Activated CD4-positive, alpha-beta T cell treated with anti-CD3 and anti-CD28 coated beads, Interleukin-2, amount 10 ng/mL, durations not matched to agents 7 days and 5 days (primary cell): Measurements from ENCODE around the gene WDFY2. TPM values are rescaled to one million over a fixed set of nuclear protein-coding genes. Genes with fewer than 3 reads are reported as not detected.

ENCODE experiments used
- CTCF ChIA-PET: fragments of 350-600 bp; sonication (Branson Sonifier 250); formaldehyde crosslinking; loops from one replicate; lab custom pipeline; 2021; ENCODE audit warnings: antibody characterized with exemption; lab: Charles Lee
- POLR2A ChIA-PET: fragments of 350-600 bp; sonication (Branson Sonifier 250); formaldehyde crosslinking; loops from one replicate; lab custom pipeline; 2021; ENCODE audit warnings: antibody characterized with exemption; lab: Charles Lee
- DNase-seq: peaks from one replicate; pipeline ENCODE4 v3.0.0-alpha.2; 2020
- H3K27ac Mint-ChIP-seq: one replicate; pipeline ENCODE4 v1.8.0; 2021; ENCODE audit warnings: mild to moderate bottlenecking, moderate library complexity, mixed read lengths
- H3K27me3 Mint-ChIP-seq: one replicate; pipeline ENCODE4 v1.8.0; 2021; ENCODE audit warnings: mixed read lengths
- H3K36me3 Mint-ChIP-seq: one replicate; pipeline ENCODE4 v1.8.0; 2021; ENCODE audit warnings: low read depth, mixed read lengths
- H3K4me1 Mint-ChIP-seq: one replicate; pipeline ENCODE4 v1.8.0; 2021; ENCODE audit warnings: mixed read lengths
- H3K4me3 Mint-ChIP-seq: one replicate; pipeline ENCODE4 v1.8.0; 2021; ENCODE audit warnings: mild to moderate bottlenecking, moderate library complexity, mixed read lengths
- H3K9me3 Mint-ChIP-seq: one replicate; pipeline ENCODE4 v1.8.0; 2021; ENCODE audit warnings: mixed read lengths
- total RNA-seq, 2 experiments: library from RNA; stranded (reverse); gene quantifications; one replicate each; pipeline ENCODE4 v1.2.3, GENCODE V29; 2021

WDFY2 gene
- total RNA-seq, 2 experiments from 2014 or later, result 10.9 to 12.6 TPM

GRCh38 chr13:51613535-51613934, 29.3 kb downstream of the WDFY2 start:
- no peak overlapping the region for H3K4me3 Mint-ChIP-seq
- peaks cover 9% of the 10 kb centered on the region for H3K4me1 Mint-ChIP-seq
- POLR2A ChIA-PET, result no interaction called here
- H3K27me3 Mint-ChIP-seq, result no peaks in the 10 kb centered on the region
- no peaks in the 10 kb centered on the region for H3K9me3 Mint-ChIP-seq
- no peaks in the 10 kb centered on the region for H3K36me3 Mint-ChIP-seq
- no peak for DNase-seq
- CTCF ChIA-PET, result interaction anchor here (0.6 to 2.0 kb wide), 6 partner anchors 10 to 836 kb away, joined by 3 to 6 read pairs (median 4); no protein-coding TSS in a partner anchor
- H3K27ac Mint-ChIP-seq, result no peak overlapping the region

DNA sequence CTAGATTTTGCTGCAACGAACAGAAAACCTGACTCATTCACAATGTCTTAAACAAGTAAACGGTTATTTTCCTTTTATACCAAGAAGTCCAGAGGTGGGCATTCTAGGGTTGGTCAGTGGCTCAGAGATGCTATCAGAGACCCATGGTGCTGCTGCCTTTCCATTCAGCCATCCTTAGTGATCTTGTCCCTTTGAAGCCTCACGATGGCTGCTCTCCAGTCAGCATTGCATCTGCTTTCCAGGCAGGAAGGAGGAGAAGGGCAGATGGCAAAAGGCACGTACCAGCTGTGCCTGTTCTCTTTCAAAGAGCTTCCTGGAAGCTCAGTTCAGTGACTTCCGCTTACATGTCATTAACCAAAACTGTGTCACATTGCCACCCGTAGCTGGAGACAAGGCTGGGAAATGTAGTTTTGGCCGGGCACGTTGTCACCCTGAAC, 30.1 kb downstream of the WDFY2 start:
- Mint-ChIP-seq H3K4me1 (peaks cover 11% of the 10 kb centered on the region), H3K36me3 (no peaks in the 10 kb centered on the region), H3K27me3 (no peaks in the 10 kb centered on the region), H3K27ac (peak overlapping the region; percentile 91), H3K9me3 (no peaks in the 10 kb centered on the region), H3K4me3 (peak overlapping the region; percentile 65)
- DNase-seq, result peak; percentile 66
- ChIA-PET POLR2A (interaction anchor here (0.5 to 0.6 kb wide), 2 partner anchors 17 to 73 kb away, joined by 5 to 7 read pairs; no protein-coding TSS in a partner anchor), CTCF (interaction anchor here (0.6 to 2.0 kb wide), 5 partner anchors 9 to 541 kb away, joined by 3 to 6 read pairs (median 5); no protein-coding TSS in a partner anchor)

DNA sequence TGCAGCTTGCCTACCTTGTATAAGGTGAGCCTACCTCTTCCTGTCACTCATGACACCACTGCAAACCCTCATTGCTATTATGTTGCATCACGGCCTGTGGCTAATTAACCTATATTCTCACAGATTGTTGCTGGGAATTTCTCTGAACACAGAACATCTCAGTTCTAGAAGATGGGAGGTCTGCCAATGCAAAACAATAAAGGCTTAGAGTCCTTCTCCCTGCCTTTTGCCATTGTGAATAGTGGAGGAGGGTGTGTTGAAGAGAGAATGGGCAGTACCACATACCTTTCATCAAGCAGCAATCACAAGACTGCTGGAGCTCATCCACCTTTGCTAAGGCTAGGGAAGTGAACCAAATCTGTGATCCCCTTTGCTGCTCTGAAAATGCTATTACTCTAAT, 34.4 kb downstream of the WDFY2 start:
- no peak for DNase-seq
- H3K4me3 Mint-ChIP-seq, result no peak overlapping the region
- no peaks in the 10 kb centered on the region for H3K36me3 Mint-ChIP-seq
- H3K27me3 Mint-ChIP-seq, result no peaks in the 10 kb centered on the region
- POLR2A ChIA-PET, result no interaction called here
- H3K4me1 Mint-ChIP-seq, result peaks cover 24% of the 10 kb centered on the region
- H3K27ac Mint-ChIP-seq, result no peak overlapping the region
- CTCF ChIA-PET, result no interaction called here
- H3K9me3 Mint-ChIP-seq, result no peaks in the 10 kb centered on the region

DNA sequence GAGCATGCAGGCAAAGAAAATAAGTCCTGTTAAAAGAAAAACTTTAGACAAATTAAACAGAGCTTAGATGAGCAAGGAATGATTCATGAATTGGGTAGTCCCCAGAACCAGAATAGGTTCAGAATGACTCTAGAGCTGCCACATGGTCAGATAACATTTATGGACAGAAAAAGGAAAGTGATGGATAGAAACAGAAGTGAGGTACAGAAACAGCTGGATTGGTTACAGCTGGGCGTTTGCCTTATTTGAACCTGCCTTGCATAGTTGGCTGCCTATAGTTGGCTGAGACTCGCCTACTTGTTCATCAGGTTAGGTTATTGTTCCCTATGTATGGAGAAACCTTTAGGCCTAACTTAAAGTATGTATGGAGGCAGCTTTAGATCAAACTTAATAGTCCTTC, 35.4 kb downstream of the WDFY2 start:
- no peak for DNase-seq
- Mint-ChIP-seq H3K27me3 (no peaks in the 10 kb centered on the region), H3K36me3 (no peaks in the 10 kb centered on the region), H3K4me1 (peaks cover 22% of the 10 kb centered on the region), H3K4me3 (no peak overlapping the region), H3K27ac (no peak overlapping the region), H3K9me3 (no peaks in the 10 kb centered on the region)
- ChIA-PET POLR2A (no interaction called here), CTCF (no interaction called here)

GRCh38 chr13:51620165-51620983, 36.1 kb downstream of the WDFY2 start:
- no peaks in the 10 kb centered on the region for H3K27me3 Mint-ChIP-seq
- POLR2A ChIA-PET, result no interaction called here
- H3K27ac Mint-ChIP-seq, result no peak overlapping the region
- CTCF ChIA-PET, result no interaction called here
- no peak overlapping the region for H3K4me3 Mint-ChIP-seq
- peaks cover 19% of the 10 kb centered on the region for H3K4me1 Mint-ChIP-seq
- no peak for DNase-seq
- no peaks in the 10 kb centered on the region for H3K9me3 Mint-ChIP-seq
- H3K36me3 Mint-ChIP-seq, result no peaks in the 10 kb centered on the region

- H3K4me1 Mint-ChIP-seq, result peaks cover 19% of the 10 kb centered on the region
- CTCF ChIA-PET, result interaction anchor here (0.7 kb wide), 1 partner anchor 9 kb away, joined by 3 read pairs; no protein-coding TSS in a partner anchor
Measured at GRCh38 chr13:51621602-51622001, 37.3 kb downstream of the WDFY2 start.

GRCh38 chr13:51623473-51623872, 39.2 kb downstream of the WDFY2 start:
- DNase-seq, result no peak
- ChIA-PET CTCF (interaction anchor here (0.6 to 1.8 kb wide), 2 partner anchors 9 to 136 kb away, joined by 3 to 6 read pairs; no protein-coding TSS in a partner anchor), POLR2A (interaction anchor here (0.6 kb wide), 1 partner anchor 11 kb away, joined by 3 read pairs; no protein-coding TSS in a partner anchor)
- Mint-ChIP-seq H3K36me3 (no peaks in the 10 kb centered on the region), H3K4me1 (peaks cover 19% of the 10 kb centered on the region), H3K4me3 (no peak overlapping the region), H3K27ac (no peak overlapping the region), H3K27me3 (no peaks in the 10 kb centered on the region), H3K9me3 (no peaks in the 10 kb centered on the region)

More at GRCh38 chr13:51621602-51622001, 37.3 kb downstream of the WDFY2 start:
- H3K4me3 Mint-ChIP-seq, result no peak overlapping the region
- no peaks in the 10 kb centered on the region for H3K36me3 Mint-ChIP-seq
- H3K27me3 Mint-ChIP-seq, result no peaks in the 10 kb centered on the region
- no peak overlapping the region for H3K27ac Mint-ChIP-seq
- POLR2A ChIA-PET, result no interaction called here
- DNase-seq, result no peak
- no peaks in the 10 kb centered on the region for H3K9me3 Mint-ChIP-seq

DNA sequence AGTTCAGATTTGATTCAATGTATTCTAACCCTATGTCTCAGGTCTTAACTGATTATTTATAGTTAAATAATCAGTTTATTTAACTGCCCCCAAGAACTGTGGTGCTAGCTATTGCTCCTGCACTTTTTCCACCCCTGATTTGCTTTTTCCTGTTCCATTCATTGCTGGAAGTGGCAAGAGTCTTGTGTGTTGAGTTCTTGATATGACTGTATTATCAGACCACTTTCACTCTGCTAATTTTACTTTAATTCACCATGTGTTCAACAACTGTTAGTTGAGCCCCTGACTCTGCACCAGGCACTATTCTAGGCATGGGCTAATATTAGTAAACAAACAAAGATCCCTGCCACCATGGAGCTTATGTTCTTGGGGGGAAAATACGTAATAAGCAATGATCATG, 39.9 kb downstream of the WDFY2 start:
- Mint-ChIP-seq H3K4me3 (no peak overlapping the region), H3K27me3 (no peaks in the 10 kb centered on the region), H3K27ac (no peak overlapping the region), H3K4me1 (peaks cover 17% of the 10 kb centered on the region), H3K36me3 (no peaks in the 10 kb centered on the region), H3K9me3 (no peaks in the 10 kb centered on the region)
- ChIA-PET CTCF (interaction anchor here (1.8 kb wide), 1 partner anchor 10 kb away, joined by 6 read pairs; no protein-coding TSS in a partner anchor), POLR2A (no interaction called here)
- no peak for DNase-seq

DNA sequence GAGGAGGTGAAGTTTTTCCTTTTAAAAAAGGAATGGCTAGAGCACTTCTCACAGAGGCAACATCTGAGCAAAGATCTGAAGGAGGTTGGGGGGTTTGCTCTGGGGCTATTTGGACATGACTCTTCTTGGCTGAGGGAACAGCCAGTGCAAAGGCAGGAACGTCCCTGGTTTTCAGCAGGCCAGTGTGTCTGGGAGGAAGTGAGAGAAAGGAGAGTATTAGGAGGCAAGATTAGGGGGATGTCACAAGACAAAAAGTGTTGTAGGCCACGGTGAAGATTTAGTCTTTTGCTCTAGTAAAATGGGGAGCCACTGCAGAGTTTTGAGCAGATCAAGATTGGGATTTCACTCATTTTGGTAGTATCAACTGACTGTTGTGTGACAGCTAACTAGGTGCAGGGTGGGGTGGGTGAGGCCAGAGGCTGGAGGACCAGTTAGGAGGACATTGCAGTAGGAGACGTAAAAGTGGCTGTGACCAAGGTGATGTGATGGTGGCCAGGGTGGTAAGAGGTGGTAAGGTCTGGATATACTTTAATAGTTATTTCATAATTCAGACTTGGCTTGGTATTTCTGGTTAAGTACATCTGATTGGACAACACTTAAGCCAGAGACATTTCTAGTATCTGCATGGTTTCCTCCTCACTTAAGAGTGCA, 40.6 kb downstream of the WDFY2 start:
- no peak for DNase-seq
- ChIA-PET CTCF (no interaction called here), POLR2A (no interaction called here)
- H3K36me3 Mint-ChIP-seq, result no peaks in the 10 kb centered on the region
- no peaks in the 10 kb centered on the region for H3K27me3 Mint-ChIP-seq
- no peak overlapping the region for H3K27ac Mint-ChIP-seq
- no peaks in the 10 kb centered on the region for H3K9me3 Mint-ChIP-seq
- peaks cover 21% of the 10 kb centered on the region for H3K4me1 Mint-ChIP-seq
- no peak overlapping the region for H3K4me3 Mint-ChIP-seq

GRCh38 chr13:51625555-51626345, 41.5 kb downstream of the WDFY2 start:
- Mint-ChIP-seq H3K4me1 (peaks cover 22% of the 10 kb centered on the region), H3K4me3 (no peak overlapping the region), H3K36me3 (no peaks in the 10 kb centered on the region), H3K27me3 (no peaks in the 10 kb centered on the region), H3K9me3 (no peaks in the 10 kb centered on the region), H3K27ac (no peak overlapping the region)
- ChIA-PET CTCF (interaction anchor here (1.0 kb wide), 1 partner anchor 93 kb away, joined by 5 read pairs; no protein-coding TSS in a partner anchor), POLR2A (no interaction called here)
- DNase-seq, result no peak

- H3K27me3 Mint-ChIP-seq, result no peaks in the 10 kb centered on the region
- peaks cover 21% of the 10 kb centered on the region for H3K4me1 Mint-ChIP-seq
- no peaks in the 10 kb centered on the region for H3K9me3 Mint-ChIP-seq
- ChIA-PET CTCF (interaction anchor here (0.6 to 1.0 kb wide), 3 partner anchors 92 to 484 kb away, joined by 4 to 5 read pairs (median 4); no protein-coding TSS in a partner anchor), POLR2A (no interaction called here)
- no peaks in the 10 kb centered on the region for H3K36me3 Mint-ChIP-seq
- no peak overlapping the region for H3K4me3 Mint-ChIP-seq
- H3K27ac Mint-ChIP-seq, result no peak overlapping the region
- no peak for DNase-seq
Measured at GRCh38 chr13:51626749-51627148, 42.5 kb downstream of the WDFY2 start.

DNA sequence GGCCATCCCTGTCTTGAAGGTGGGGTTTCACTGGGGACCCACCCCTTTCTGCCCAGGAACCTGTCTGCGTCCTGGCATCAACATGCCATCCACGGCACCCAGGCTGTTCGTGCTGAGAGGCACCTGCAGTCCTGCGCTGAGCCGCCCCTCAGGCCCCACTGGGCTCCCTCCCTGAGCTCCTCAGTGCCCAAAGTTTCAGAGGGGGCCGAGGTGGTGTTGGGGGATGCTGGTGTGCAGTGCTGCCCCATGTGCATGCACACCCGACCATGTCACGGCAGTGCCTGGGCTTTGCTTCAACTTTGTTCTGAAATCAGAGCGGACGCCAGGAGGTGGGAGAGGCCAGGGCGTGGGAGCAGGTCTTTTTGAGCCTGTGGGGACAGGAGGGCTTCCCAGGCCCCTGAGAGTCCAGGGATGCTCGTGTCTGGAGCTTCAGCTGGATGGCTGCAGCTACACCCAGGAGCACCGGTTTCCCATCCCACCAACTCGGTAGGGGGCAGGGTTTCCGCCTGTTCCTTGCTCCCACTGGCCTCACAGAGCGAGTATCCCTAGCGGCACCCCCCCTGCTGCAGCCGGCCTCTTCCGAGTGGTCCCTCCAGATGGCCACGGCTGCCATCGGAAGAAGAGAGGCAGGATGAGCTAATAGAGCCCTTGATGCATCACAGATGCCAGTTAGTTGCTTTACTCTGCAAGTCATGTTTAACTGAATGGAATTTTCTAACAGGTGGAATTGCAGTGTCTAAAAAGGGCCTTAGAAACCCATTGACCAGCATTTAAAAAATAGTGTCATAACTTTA, 44.0 kb downstream of the WDFY2 start:
- H3K9me3 Mint-ChIP-seq, result no peaks in the 10 kb centered on the region
- POLR2A ChIA-PET, result no interaction called here
- peaks cover 1% of the 10 kb centered on the region for H3K36me3 Mint-ChIP-seq
- CTCF ChIA-PET, result no interaction called here
- no peak overlapping the region for H3K4me3 Mint-ChIP-seq
- H3K27ac Mint-ChIP-seq, result no peak overlapping the region
- no peaks in the 10 kb centered on the region for H3K27me3 Mint-ChIP-seq
- H3K4me1 Mint-ChIP-seq, result peaks cover 19% of the 10 kb centered on the region
- no peak for DNase-seq
